HCT116 (cell line): ENCODE measurements around the gene BCL2L11.

Experiments
- EZH2 ChIP-seq: fragments of 200-600 bp; sonication (generic); IDR thresholded peaks from 2 replicates; pipeline ENCODE4 v1.6.1; 2017; ENCODE audit warnings: antibody characterized with exemption, mixed run types
- EZH2phosphoT487 ChIP-seq: fragments of 200-600 bp; IDR thresholded peaks from 2 replicates; pipeline ENCODE4 v1.6.1; 2018; ENCODE audit warnings: antibody characterized with exemption, borderline replicate concordance
- JUND ChIP-seq: IDR thresholded peaks from 2 replicates; pipeline ENCODE4 v1.6.1; 2012
- MAX ChIP-seq: IDR thresholded peaks from 2 replicates; pipeline ENCODE4 v1.6.1; 2012
- POLR2A ChIP-seq: IDR thresholded peaks from 2 replicates; pipeline ENCODE4 v1.7.0; 2011; ENCODE audit warnings: borderline replicate concordance; ENCODE audit not compliant: insufficient read depth, insufficient read length; ENCODE audit errors: extremely low read depth
- TCF7L2 ChIP-seq: IDR thresholded peaks from 2 replicates; pipeline ENCODE4 v1.7.0; 2011; ENCODE audit warnings: borderline replicate concordance, inconsistent platforms; ENCODE audit not compliant: insufficient read depth, insufficient read length; ENCODE audit errors: extremely low read depth
- YY1 ChIP-seq: IDR thresholded peaks from 2 replicates; pipeline ENCODE4 v1.6.1; 2011; ENCODE audit warnings: low read length, low read depth, moderate library complexity, mild to moderate bottlenecking; ENCODE audit not compliant: insufficient replicate concordance; ENCODE audit errors: extremely low read depth
- ZBTB33 ChIP-seq: IDR thresholded peaks from 2 replicates; pipeline ENCODE4 v1.6.1; 2011; ENCODE audit warnings: mild to moderate bottlenecking, low read length, moderate library complexity; ENCODE audit not compliant: insufficient replicate concordance; ENCODE audit errors: extremely low read depth
- TF ChIP-seq, protein P1 (sequence below), 3 experiments: fragments of 200-600 bp in 1 of 3; sonication (generic) in 1 of 3; IDR thresholded peaks in 2 of 3; conservative IDR thresholded peaks in 1 of 3; 2 replicates each; pipeline ENCODE4 v1.5.1; 2012 to 2017; ENCODE audit warnings: low read depth in 2 of 3, low read length in 2 of 3, antibody characterized with exemption in 1 of 3, borderline replicate concordance in 1 of 3, control low read depth in 1 of 3, mild to moderate bottlenecking in 1 of 3, mixed read lengths in 1 of 3, mixed run types in 1 of 3, moderate library complexity in 1 of 3; ENCODE audit not compliant: insufficient read depth in 1 of 3
- TF ChIP-seq, protein P2 (sequence below): IDR thresholded peaks from 2 replicates; pipeline ENCODE4 v1.6.1; 2012
- TF ChIP-seq, protein P3 (sequence below): IDR thresholded peaks from 2 replicates; pipeline ENCODE4 v1.6.1; 2012; ENCODE audit warnings: low read depth

- no peak for TF ChIP-seq POLR2A
- no peak for TF ChIP-seq JUND
- TF ChIP-seq, protein P1, sequence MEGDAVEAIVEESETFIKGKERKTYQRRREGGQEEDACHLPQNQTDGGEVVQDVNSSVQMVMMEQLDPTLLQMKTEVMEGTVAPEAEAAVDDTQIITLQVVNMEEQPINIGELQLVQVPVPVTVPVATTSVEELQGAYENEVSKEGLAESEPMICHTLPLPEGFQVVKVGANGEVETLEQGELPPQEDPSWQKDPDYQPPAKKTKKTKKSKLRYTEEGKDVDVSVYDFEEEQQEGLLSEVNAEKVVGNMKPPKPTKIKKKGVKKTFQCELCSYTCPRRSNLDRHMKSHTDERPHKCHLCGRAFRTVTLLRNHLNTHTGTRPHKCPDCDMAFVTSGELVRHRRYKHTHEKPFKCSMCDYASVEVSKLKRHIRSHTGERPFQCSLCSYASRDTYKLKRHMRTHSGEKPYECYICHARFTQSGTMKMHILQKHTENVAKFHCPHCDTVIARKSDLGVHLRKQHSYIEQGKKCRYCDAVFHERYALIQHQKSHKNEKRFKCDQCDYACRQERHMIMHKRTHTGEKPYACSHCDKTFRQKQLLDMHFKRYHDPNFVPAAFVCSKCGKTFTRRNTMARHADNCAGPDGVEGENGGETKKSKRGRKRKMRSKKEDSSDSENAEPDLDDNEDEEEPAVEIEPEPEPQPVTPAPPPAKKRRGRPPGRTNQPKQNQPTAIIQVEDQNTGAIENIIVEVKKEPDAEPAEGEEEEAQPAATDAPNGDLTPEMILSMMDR (IDR thresholded peaks at IDR 0.05 in 2 of 3, conservative IDR thresholded peaks at IDR 0.05 in 1 of 3; ENCODE audit: borderline replicate concordance in 1 of 3, insufficient read depth in 1 of 3, low read depth in 2 of 3, low read length in 2 of 3), result no peak
- TF ChIP-seq, protein P2, sequence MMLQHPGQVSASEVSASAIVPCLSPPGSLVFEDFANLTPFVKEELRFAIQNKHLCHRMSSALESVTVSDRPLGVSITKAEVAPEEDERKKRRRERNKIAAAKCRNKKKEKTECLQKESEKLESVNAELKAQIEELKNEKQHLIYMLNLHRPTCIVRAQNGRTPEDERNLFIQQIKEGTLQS, result no peak
- no peak for TF ChIP-seq MAX
- no peak for TF ChIP-seq EZH2
- no peak for TF ChIP-seq YY1
- no peak for TF ChIP-seq ZBTB33
- TF ChIP-seq TCF7L2, result no peak
- TF ChIP-seq, protein P3, sequence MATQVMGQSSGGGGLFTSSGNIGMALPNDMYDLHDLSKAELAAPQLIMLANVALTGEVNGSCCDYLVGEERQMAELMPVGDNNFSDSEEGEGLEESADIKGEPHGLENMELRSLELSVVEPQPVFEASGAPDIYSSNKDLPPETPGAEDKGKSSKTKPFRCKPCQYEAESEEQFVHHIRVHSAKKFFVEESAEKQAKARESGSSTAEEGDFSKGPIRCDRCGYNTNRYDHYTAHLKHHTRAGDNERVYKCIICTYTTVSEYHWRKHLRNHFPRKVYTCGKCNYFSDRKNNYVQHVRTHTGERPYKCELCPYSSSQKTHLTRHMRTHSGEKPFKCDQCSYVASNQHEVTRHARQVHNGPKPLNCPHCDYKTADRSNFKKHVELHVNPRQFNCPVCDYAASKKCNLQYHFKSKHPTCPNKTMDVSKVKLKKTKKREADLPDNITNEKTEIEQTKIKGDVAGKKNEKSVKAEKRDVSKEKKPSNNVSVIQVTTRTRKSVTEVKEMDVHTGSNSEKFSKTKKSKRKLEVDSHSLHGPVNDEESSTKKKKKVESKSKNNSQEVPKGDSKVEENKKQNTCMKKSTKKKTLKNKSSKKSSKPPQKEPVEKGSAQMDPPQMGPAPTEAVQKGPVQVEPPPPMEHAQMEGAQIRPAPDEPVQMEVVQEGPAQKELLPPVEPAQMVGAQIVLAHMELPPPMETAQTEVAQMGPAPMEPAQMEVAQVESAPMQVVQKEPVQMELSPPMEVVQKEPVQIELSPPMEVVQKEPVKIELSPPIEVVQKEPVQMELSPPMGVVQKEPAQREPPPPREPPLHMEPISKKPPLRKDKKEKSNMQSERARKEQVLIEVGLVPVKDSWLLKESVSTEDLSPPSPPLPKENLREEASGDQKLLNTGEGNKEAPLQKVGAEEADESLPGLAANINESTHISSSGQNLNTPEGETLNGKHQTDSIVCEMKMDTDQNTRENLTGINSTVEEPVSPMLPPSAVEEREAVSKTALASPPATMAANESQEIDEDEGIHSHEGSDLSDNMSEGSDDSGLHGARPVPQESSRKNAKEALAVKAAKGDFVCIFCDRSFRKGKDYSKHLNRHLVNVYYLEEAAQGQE, result no peak
- TF ChIP-seq EZH2phosphoT487, result no peak
These were observed 11.9 kb upstream of the BCL2L11 start for GRCh38 chr2:111108745-111109271.
